Activated T-helper 1 cell treated with anti-CD3 and anti-CD28 coated beads, Interleukin-12 subunit alpha, Interleukin-12 subunit beta, Interleukin-2, Interleukin-4 antibody, amounts not matched to agents 30 ng/mL and 10 ng/mL and 1 ng/mL, durations not matched to agents 14 hours and 24 hours and 36 hours (primary cell): ENCODE results near the gene OLIG3. TPM values are rescaled to one million over a fixed set of nuclear protein-coding genes. Genes with fewer than 3 reads are reported as not detected.

Experiments used
- DNase-seq: peaks from one replicate; pipeline ENCODE4 v3.0.0; 2021; ENCODE audit warnings: low spot score
- H3K27ac Mint-ChIP-seq: one replicate; pipeline ENCODE4 v1.8.0; 2021; ENCODE audit warnings: mild to moderate bottlenecking, mixed read lengths
- H3K27me3 Mint-ChIP-seq: one replicate; pipeline ENCODE4 v1.8.0; 2022; ENCODE audit warnings: mild to moderate bottlenecking, moderate library complexity, mixed read lengths; ENCODE audit not compliant: insufficient read depth
- H3K36me3 Mint-ChIP-seq: one replicate; pipeline ENCODE4 v1.8.0; 2021; ENCODE audit warnings: low read depth, mixed read lengths
- H3K4me1 Mint-ChIP-seq: one replicate; pipeline ENCODE4 v1.8.0; 2021; ENCODE audit warnings: low read depth, mixed read lengths
- H3K4me3 Mint-ChIP-seq: one replicate; pipeline ENCODE4 v1.8.0; 2021; ENCODE audit warnings: mild to moderate bottlenecking, moderate library complexity, mixed read lengths
- H3K9me3 Mint-ChIP-seq: one replicate; pipeline ENCODE4 v1.8.0; 2021; ENCODE audit warnings: mixed read lengths
- intact Hi-C: fragments of 100-400 bp; cut with micrococcal nuclease; formaldehyde crosslinking; loops from one replicate; pipeline ENCODE4 v1.15.1; 2024
- total RNA-seq: library from RNA; stranded (reverse); gene quantifications from 2 replicates; pipeline ENCODE4 v1.2.3, GENCODE V29; 2022

The OLIG3 gene
- total RNA-seq, 1 donor from 2014 or later = not detected

DNA sequence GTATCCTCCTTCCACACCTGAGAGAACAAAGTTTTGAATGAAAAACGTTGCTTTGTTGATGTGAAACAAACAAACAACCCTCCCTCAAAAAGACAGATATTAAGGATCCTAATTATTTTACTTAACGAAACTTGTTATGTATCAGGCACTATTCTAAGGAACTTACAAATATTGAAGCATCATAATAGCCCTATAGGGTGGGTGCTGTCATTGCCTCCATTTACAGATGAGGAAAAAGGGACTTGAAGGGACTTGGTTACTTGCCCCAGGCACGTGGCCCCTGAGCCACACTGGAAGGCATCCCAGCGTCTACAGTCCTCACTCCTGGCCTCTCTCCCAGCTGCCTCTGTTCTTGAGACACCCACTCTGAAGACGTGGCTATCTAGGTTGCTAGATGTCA is 20.2 kb upstream of the OLIG3 start:
- H3K4me3 Mint-ChIP-seq = no peak overlapping the region
- no peak for DNase-seq
- H3K36me3 Mint-ChIP-seq = peaks cover 1% of the 10 kb centered on the region
- peaks cover 71% of the 10 kb centered on the region for H3K27me3 Mint-ChIP-seq
- H3K27ac Mint-ChIP-seq = no peak overlapping the region
- intact Hi-C loops = no loop called here
- H3K4me1 Mint-ChIP-seq = no peaks in the 10 kb centered on the region
- H3K9me3 Mint-ChIP-seq = peaks cover 11% of the 10 kb centered on the region

GRCh38 chr6:137512757-137513605 is 18.8 kb upstream of the OLIG3 start:
- Mint-ChIP-seq H3K36me3 (peaks cover 1% of the 10 kb centered on the region), H3K27me3 (peaks cover 68% of the 10 kb centered on the region), H3K4me3 (no peak overlapping the region), H3K4me1 (no peaks in the 10 kb centered on the region), H3K9me3 (peaks cover 11% of the 10 kb centered on the region), H3K27ac (no peak overlapping the region)
- intact Hi-C loops = loop anchor here (2.0 kb wide), 1 partner anchor 14 kb away; no protein-coding TSS in a partner anchor
- DNase-seq = no peak

DNA sequence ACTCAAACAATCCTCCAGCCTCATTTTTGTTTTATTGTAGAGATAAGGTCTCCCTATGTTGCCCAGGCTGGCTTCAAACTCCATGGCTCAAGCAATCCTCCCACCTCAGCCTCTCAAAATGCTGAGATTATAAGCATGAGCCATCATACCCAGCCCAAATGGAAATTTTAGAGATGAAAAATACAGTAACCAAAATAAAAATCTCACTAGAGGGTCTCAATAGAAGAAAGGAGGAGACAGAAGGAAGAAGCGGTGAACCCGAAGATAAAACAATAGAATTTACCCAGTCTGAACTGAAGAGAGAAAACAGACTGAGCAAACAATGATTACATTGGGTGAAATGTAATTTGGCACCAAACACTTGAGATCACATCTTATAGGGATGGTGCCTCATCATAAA is 16.7 kb upstream of the OLIG3 start:
- peaks cover 57% of the 10 kb centered on the region for H3K27me3 Mint-ChIP-seq
- H3K27ac Mint-ChIP-seq = no peak overlapping the region
- H3K4me3 Mint-ChIP-seq = no peak overlapping the region
- no peaks in the 10 kb centered on the region for H3K36me3 Mint-ChIP-seq
- no peaks in the 10 kb centered on the region for H3K4me1 Mint-ChIP-seq
- peaks cover 15% of the 10 kb centered on the region for H3K9me3 Mint-ChIP-seq
- intact Hi-C loops = no loop called here
- no peak for DNase-seq

DNA sequence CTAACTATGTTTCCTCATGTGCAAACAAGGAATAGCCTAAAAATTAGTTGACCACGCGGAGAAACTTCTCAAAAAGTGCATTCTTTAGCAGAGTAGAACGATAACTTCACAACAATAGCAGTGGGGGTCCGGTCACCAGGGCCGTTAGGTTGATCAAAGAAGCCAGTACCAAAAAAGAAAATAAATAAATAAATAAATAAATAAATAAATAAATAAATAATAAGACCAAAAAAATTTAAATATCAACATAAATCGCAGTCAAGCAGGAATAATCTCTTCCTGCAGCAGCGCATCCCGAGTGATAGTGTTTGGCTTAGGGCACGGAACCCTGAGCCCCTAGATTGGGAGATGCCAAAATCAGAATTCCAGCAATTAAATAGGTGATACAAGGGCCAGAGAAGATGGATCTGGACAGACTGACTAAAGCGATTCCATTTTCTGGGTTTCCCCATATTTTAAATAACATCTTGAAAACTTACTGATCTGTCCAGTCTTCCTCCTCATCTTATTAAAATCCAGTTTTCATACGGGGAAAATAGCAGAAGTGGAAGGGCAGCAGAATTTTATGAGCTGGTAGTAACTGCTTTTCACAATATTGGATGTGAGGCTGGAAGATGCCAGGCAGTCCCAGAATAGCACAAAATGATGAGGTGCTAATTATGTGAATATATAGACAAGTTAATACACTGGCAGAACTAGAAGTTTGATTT is 4.4 kb upstream of the OLIG3 start:
- Mint-ChIP-seq H3K36me3 (peaks cover 7% of the 10 kb centered on the region), H3K27ac (no peak overlapping the region), H3K4me3 (no peak overlapping the region), H3K9me3 (no peaks in the 10 kb centered on the region), H3K27me3 (peaks cover 80% of the 10 kb centered on the region), H3K4me1 (peaks cover 20% of the 10 kb centered on the region)
- intact Hi-C loops = loop anchor here (1.0 to 2.0 kb wide), 2 partner anchors 9 to 14 kb away; no protein-coding TSS in a partner anchor
- no peak for DNase-seq

GRCh38 chr6:137497721-137498463 is 3.7 kb upstream of the OLIG3 start:
- H3K27me3 Mint-ChIP-seq = peaks cover 80% of the 10 kb centered on the region
- intact Hi-C loops = loop anchor here (2.0 kb wide), 3 partner anchors 15 to 507 kb away; no protein-coding TSS in a partner anchor

GRCh38 chr6:137496909-137497720 is 2.9 kb upstream of the OLIG3 start:
- no peaks in the 10 kb centered on the region for H3K9me3 Mint-ChIP-seq
- H3K27me3 Mint-ChIP-seq = peaks cover 81% of the 10 kb centered on the region
- H3K27ac Mint-ChIP-seq = peak overlapping the region; percentile 61
- no peak for DNase-seq
- H3K4me3 Mint-ChIP-seq = peak overlapping the region; percentile 69
- H3K36me3 Mint-ChIP-seq = peaks cover 7% of the 10 kb centered on the region
- peaks cover 20% of the 10 kb centered on the region for H3K4me1 Mint-ChIP-seq
- intact Hi-C loops = loop anchor here (2.0 kb wide), 2 partner anchors 92 to 508 kb away; no protein-coding TSS in a partner anchor

More at GRCh38 chr6:137497721-137498463, 3.7 kb upstream of the OLIG3 start:
- no peaks in the 10 kb centered on the region for H3K9me3 Mint-ChIP-seq
- peaks cover 20% of the 10 kb centered on the region for H3K4me1 Mint-ChIP-seq
- peaks cover 7% of the 10 kb centered on the region for H3K36me3 Mint-ChIP-seq
- DNase-seq = no peak
- H3K27ac Mint-ChIP-seq = no peak overlapping the region
- no peak overlapping the region for H3K4me3 Mint-ChIP-seq

DNA sequence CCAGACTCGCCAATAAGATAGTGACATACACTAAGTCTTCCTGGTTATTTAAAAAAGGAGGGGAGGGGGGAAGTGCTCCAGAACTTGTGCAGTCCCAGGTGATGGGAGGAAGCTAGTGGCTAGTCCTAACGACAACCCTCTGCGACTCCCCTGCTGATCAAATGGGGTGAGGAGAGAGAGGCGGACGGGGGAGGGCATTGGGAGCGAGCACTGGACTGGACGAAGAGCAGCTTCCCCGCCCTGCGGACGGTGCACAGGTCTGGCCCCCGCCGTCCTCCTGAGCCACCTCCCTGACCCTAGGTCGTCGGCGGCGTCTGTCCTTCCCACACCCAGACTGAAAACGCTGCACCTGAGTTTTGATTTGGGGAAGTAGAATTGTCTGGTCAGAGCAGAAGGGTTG is 2.2 kb upstream of the OLIG3 start:
- peak overlapping the region; percentile 14 for H3K27ac Mint-ChIP-seq
- peaks cover 7% of the 10 kb centered on the region for H3K36me3 Mint-ChIP-seq
- no peak for DNase-seq
- no peaks in the 10 kb centered on the region for H3K9me3 Mint-ChIP-seq
- no peak overlapping the region for H3K4me3 Mint-ChIP-seq
- intact Hi-C loops = loop anchor here (2.0 kb wide), 2 partner anchors 92 to 508 kb away; no protein-coding TSS in a partner anchor
- H3K4me1 Mint-ChIP-seq = peaks cover 25% of the 10 kb centered on the region
- H3K27me3 Mint-ChIP-seq = peaks cover 80% of the 10 kb centered on the region

GRCh38 chr6:137495703-137496336 is 1.6 kb upstream of the OLIG3 start:
- intact Hi-C loops = loop anchor here (2.0 kb wide), 3 partner anchors 93 to 613 kb away; no protein-coding TSS in a partner anchor
- Mint-ChIP-seq H3K27me3 (peaks cover 80% of the 10 kb centered on the region), H3K4me3 (no peak overlapping the region), H3K27ac (peak overlapping the region; percentile 14), H3K4me1 (peaks cover 26% of the 10 kb centered on the region), H3K36me3 (peaks cover 7% of the 10 kb centered on the region), H3K9me3 (no peaks in the 10 kb centered on the region)
- no peak for DNase-seq

- peaks cover 86% of the 10 kb centered on the region for H3K27me3 Mint-ChIP-seq
- intact Hi-C loops = loop anchor here (2.0 to 5.0 kb wide), 2 partner anchors 147 to 614 kb away; no protein-coding TSS in a partner anchor
- DNase-seq = no peak
- peak overlapping the region; percentile 57 for H3K27ac Mint-ChIP-seq
- H3K4me3 Mint-ChIP-seq = peak overlapping the region; percentile 45
- no peaks in the 10 kb centered on the region for H3K9me3 Mint-ChIP-seq
- H3K36me3 Mint-ChIP-seq = peaks cover 7% of the 10 kb centered on the region
- H3K4me1 Mint-ChIP-seq = peaks cover 26% of the 10 kb centered on the region
These were observed 951 bp upstream of the OLIG3 start for GRCh38 chr6:137494988-137495702.

GRCh38 chr6:137493218-137494038 is 766 bp downstream of the OLIG3 start:
- DNase-seq = no peak
- peak overlapping the region; percentile 71 for H3K27ac Mint-ChIP-seq
- H3K36me3 Mint-ChIP-seq = peaks cover 7% of the 10 kb centered on the region
- H3K4me3 Mint-ChIP-seq = peak overlapping the region; percentile 45
- intact Hi-C loops = loop anchor here (2.0 to 5.0 kb wide), 3 partner anchors 149 to 615 kb away; no protein-coding TSS in a partner anchor
- peaks cover 26% of the 10 kb centered on the region for H3K4me1 Mint-ChIP-seq
- peaks cover 88% of the 10 kb centered on the region for H3K27me3 Mint-ChIP-seq
- H3K9me3 Mint-ChIP-seq = no peaks in the 10 kb centered on the region
